ENCODE data around the gene PABPC1L.

DNA sequence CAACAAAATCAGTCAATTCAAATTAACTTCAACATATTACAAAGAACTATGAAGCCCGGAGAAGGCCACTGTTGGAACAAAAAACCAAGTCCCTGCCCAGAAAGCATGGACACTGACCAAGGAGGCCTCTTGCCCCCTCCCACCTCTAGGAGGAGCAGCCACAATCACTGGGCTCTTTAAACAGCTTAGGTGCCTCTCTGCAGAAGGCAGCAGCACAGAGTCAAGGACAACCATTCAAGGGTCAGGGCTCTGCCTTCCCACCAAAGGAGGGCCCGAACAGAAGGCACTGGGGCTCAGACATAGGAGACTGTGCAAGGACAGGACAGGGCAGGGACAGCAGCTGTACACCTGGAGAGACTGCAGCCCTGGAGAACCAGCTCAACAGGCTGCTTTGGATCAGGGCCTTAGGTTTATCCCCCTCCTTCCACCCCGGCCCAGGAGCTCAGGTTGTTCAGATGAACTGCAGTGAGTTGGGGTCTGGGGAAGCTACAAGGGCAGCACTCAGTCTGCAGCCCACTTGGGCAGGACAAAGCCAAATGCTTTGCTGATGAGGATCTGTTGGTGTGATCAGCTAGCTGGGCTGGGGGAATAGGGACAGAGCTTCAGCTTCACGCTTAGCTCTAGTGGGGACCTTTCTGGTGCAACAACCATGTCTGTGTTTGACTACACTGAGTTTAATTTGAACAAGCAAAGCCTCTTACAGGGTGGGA, 32.6 kb downstream of the PABPC1L start:
- TF ChIP-seq, protein P1, sequence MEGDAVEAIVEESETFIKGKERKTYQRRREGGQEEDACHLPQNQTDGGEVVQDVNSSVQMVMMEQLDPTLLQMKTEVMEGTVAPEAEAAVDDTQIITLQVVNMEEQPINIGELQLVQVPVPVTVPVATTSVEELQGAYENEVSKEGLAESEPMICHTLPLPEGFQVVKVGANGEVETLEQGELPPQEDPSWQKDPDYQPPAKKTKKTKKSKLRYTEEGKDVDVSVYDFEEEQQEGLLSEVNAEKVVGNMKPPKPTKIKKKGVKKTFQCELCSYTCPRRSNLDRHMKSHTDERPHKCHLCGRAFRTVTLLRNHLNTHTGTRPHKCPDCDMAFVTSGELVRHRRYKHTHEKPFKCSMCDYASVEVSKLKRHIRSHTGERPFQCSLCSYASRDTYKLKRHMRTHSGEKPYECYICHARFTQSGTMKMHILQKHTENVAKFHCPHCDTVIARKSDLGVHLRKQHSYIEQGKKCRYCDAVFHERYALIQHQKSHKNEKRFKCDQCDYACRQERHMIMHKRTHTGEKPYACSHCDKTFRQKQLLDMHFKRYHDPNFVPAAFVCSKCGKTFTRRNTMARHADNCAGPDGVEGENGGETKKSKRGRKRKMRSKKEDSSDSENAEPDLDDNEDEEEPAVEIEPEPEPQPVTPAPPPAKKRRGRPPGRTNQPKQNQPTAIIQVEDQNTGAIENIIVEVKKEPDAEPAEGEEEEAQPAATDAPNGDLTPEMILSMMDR (IDR thresholded peaks at IDR 0.05) = no peak
- TF ChIP-seq POLR2A (IDR thresholded peaks at IDR 0.05) = no peak

All from sigmoid colon (tissue), 3 donors.